ENCODE measurements around the gene HLA-C.
"Not testable (repeated sequence)": the region's sequence is repeated elsewhere in the genome, so short reads cannot be mapped to it uniquely, and the experiment has no call there.

Gene HLA-C

DNA sequence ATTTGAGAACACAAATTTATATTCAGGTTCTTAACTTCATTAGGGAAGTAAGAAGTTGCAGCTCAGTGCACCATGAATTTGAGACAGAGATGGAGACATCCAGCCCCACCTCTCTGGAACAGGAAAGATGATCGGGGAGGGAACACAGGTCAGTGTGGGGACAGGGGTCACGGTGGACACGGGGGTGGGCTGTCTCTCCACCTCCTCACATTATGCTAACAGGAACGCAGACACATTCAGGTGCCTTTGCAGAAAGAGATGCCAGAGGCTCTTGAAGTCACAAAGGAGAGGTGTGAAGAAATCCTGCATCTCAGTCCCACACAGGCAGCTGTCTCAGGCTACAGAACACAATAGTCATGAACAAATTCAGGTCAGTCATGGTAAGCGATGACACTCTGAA lies 3.1 kb downstream of the HLA-C start:
- DNase-seq = no peak

DNA sequence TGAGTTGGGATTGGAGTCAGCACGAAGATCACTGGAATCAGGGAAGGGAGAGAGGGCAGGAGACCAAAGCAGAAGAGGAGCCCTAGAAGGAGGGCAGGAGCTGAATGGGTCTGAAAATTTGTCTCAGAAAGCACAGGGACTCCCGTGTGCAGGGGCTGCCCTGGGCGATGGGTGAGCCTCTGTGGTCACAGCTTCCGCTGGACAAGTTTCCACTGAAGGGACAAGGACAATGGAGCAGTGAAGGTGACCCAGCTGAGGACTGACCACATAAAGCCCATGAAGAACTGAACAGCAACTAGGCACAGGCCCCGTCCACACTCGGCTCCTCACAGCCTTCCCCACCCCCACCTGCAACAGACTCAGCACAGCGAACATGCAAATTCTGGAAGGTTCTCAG lies 3.5 kb downstream of the HLA-C start:
- DNase-seq = no peak

DNA sequence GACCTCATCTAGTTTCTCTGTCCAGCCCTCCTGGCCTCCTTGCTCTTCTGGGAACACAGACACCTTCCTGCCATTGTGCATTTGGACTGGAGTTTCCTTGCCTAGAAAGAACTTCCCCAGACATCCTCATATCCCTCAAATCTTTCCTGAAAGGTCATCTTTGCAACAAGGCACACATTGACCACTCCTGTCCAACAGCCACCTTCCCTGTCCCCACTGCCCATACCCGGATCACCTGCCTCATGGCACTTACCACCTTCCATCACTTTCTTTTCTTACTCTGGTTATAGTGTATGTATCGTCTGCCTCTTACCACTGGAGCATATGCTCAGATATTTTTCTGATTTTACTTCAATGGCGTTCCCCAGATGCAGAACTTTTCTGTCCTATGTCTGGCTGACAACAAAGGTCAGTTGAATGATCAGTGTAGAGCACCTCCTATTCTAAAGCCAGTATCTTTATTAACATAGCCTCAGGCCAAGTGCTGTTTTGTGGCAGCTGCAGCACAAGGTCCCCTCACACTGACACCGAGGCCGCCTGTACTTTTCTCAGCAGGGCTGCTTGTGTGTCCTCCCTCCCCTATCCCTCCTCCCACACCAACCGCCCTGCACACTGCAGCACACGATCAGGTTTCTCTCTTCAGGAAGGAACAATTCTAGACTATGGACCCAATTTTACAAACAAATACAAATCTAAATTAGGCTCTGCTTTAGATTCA lies 4.1 kb downstream of the HLA-C start:
- DNase-seq = no peak

DNA sequence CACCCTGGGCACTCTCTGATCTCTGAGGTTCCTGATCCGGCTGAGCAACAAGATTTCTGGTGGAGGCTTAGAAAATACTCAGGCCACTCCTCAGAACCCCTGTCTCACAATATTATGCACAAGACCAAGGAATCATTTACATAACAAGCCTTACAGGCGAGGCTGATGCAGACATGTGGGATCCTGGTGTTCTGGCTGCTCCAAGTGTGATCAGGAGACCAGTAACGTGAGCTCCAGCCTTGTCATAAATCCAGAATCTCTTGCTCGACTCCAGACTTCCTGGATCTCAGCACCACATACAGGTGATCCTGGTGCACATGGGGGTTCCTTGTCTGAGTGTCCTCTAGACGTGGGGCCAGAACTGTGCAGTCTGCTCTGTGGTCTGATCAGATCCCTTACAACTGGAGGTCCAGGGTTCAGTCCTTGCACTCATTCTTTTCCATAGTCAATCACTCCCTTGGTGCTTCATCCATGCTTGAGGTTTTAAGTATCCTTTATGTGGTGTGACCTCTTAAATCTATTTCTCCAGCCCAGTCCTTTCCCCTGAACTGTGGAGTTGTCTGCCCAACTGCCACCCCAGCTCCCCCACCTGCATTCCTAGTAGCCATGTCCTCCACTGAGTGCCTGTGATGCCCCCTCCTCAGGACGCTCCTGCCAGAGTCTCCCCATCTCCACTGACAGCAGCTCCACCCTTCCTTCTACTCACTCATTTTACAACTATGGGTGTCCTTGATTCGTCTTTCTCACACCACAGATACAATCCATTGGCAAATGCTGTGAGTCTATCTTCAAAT lies 5.1 kb downstream of the HLA-C start:
- DNase-seq = no peak

DNA sequence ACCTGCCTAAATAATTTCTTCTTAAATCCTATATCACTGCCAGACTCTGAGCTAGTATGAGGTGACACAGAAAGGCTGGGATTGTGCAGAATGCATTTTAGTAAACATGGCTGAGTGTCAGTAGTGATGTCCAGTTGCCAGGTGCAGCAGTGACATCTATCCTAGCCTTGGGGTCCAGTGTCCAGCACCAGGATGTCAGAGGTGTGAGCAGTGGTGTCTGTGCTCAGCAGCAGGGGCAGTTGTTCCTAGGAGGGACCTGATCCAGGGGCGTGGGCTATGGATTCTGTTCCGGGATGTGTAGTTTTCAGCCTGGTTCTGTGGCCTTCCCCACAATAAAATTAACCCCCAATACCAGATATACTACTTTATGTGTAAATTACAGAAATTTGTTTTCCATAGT lies 6.0 kb downstream of the HLA-C start:
- no peak for DNase-seq

DNA sequence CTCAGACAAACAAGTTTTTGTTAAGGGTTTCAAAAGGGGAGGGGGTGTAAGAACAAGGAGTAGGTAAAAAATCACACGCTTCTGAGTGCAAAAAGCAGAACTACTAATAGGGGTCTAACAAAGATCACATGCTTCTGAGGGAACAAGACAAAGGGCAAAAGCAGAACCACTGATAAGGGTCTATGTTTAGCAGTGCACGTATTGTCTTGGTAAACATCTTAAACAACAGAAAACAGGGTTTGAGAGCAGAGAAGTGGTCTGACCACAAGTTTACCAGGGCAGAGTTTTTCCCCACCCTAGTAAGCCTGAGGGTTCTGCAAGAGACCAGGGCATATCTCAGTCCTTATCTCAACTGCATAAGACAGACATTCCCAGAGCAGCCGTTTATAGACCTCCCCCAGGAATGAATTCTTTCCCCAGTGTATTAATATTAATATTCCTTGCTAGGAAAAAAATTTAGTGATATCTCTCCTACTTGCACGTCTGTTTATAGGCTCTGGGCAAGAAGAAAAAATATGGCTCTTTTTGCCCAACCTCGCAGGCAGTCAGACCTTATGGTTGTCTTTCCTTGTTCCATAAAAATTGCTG lies 8.5 kb downstream of the HLA-C start:
- not testable (repeated sequence) for DNase-seq

DNA sequence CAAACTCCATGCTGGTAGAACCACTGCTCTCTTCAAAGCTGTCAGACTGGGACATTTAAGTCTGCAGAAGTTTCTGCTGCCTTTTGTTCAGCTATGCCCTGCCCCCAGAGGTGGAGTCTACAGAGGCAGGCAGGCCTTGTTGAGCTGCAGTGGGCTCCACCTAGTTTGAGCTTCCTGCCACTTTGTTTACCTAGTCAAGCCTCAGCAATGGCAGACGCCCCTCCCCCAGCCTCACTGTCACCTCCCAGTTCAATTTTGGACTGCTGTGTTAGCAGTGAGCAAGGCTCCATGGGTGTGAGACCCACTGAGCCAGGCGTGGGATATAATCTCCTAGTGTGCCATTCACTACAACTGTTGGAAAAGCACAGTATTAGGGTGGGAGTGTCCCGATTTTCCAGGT lies 11.9 kb downstream of the HLA-C start:
- not testable (repeated sequence) for DNase-seq

DNA sequence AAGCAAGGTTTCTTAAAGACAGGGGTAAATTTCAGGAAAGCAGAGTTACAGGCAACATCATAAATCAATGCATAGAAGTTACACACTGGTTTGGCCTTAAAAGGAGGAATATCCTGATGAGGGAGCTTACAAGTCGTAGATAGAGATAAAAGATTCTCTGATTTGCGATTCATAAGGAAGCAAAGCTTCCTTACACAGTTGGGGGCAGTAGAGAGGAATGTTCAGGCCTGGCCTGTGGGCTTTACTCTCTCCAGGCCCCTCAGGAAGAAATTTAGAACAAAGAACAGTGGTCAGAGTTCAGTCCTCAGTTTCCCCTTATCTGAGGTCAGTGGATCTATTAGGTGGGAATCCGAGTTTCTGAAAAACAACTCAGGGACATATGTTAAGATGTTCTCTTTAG lies 19.3 kb downstream of the HLA-C start:
- no peak for DNase-seq

DNA sequence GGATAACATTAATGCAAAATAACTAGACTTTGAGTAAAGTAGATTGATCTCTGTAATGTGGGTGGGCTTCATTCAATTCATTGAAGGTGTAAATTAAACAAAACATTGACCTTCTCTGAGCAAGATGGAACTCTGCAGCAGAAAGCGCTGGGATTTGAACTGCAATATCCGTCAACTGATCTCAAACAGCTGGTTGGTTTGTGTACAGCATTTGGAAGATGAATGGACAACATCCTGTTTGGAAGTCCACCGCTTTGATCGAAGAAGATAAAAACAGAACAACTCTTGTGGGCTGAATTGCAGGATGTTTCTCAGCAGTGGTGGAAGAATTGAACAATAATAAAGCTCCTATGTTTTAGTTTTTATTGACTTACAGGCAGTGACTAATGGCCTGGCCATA lies 20.6 kb downstream of the HLA-C start:
- no peak for DNase-seq

DNA sequence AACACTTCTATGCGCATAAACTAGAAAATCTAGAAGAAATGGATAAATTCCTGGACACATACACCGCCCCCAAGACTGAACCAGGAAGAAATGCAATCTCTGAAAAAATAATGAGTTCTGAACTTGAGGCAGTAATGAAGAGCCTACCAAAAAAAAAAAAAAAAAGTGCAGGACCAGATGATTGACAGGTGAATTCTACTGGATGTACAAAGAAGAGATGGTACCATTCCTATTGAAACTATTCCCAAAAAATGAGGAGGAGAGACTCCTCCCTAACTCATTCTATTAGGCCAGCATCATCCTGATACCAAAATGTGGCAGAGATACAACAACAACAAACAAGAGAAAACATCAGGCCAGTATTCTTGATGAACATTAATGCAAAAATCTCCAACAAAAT lies 22.7 kb downstream of the HLA-C start:
- no peak for DNase-seq

DNA sequence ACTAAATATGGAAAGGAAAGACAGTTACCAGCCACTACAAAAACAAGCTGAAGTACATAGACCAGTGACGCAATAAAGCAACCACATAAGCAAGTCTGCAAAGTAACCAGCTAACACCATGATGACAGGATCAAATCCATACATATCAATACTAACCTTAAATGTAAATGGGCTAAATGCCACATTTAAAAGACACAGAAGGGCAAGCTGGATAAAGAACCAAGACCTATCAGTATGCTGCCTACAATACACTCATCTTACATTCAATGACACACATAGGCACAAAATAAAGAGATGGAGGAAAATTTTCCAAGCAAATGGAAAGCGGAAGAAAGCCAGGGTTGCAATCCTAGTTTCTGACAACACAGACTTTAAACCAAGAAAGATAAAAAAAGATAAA lies 24.1 kb downstream of the HLA-C start:
- DNase-seq = no peak

DNA sequence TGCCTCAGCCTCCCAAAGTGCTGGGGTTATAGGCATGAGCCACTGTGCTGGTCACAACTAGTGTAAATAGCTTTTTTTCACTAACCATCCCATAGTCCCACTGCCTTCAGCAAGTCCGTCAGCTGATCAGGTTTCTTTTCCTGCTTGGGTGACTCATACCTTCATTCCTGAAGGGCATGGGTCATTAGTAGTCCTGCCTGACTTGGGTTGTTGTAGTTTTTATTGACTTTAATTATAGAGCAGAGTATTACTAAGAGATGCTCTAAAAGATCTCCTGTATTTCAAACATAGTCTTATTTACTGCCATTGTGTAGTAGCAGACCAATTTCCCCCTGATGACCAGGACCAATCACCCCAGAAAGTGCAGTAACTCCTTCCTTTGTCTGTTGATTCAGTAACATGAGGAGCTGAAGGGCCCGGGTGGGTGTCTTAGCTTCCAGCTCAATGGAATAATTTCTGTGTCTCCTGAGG lies 25.8 kb downstream of the HLA-C start:
- DNase-seq = peak; percentile 81

DNA sequence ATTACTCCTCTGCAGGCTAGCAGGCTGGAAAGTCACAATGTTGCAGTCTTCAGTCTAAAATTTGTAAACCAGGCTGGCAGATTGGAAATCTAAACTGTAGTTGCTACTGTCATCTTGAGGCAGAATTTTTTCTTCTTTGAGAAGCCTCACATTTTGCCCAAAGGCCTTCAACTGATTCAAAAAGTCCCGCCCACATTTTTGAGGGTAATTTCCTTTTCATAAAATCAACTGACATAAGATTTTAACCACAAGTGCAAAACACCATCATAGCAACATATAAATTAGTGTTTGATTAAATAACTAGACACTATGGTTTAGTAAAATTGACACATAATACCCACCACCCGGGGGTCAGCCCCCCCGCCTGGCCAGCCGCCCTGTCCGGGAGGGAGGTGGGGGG lies 28.4 kb downstream of the HLA-C start:
- no peak for DNase-seq

DNA sequence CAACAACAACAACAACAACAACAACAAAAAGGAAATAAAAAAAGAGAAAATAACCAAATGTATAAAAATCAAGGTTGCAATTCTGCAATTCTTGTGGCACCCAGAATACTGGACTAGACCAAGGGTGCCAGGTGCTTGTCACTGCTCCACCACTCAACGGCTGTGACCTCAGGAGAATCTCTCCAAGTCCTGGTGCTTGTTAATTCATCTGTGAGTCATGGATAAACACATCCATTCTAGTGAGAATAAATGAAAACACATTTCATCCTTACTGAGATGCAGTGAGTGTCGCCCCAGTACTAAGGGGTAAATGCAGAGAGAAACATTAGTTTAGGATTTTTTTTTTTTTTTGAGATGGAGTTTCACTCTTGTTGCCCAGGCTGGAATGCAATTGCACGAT lies 32.0 kb downstream of the HLA-C start:
- no peak for DNase-seq

DNA sequence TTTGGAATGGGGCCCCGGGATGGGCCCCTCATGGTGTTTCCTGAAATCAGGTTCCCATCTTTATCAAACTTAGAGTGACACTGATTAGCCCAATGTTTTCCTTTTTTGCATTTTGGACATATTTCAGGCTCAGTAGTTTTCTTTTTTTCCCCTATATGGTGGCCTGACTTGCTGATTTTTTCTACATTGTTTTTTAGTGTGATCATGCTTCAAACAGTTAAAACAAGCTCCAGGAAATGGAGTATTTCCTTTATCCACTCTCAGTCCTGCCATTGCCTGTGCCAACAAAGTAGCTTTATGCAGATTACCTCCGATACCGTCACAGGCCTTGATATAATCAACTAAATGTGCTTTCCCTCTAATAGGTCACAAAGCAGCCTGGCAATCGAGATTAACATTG lies 37.8 kb downstream of the HLA-C start:
- not testable (repeated sequence) for DNase-seq

DNA sequence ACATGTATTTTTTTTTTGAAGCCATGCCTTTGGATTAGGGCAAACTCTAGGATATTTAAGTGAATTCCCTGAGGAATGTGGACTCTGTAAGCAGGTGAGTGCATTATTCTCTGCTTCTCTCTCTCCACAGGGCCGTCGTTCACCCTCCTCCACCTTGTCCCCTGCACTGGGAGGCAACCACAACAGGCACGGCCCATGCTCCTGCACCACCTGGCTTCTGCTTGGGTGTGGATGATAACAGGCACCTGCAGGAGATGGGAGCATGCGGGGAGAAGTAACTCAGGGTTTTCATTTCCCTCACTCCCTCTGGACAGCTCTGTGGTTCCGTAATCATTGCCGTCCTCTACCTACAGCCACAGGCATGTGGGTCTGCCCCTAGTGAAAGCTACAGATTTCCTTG lies 43.4 kb downstream of the HLA-C start:
- no peak for DNase-seq

DNA sequence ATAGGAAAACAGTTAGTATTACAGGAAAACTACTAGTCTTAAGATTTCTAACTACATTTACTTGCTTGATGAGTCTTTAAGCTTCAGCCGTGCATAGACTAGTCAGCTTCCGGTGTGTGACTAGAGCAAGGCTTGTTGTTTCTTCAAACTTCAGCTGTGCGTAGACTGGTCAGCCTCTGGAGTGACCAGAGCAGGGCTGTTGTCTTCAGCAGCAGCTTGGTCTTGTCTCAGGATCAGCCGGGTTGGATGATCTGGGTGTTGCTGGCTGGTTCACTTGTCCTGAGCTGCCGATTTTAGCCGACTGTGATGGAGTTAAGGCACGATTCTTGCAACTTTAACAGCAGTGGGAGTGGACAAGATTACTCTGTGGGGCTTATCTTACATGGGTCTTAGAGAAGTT lies 44.7 kb downstream of the HLA-C start:
- DNase-seq = no peak

DNA sequence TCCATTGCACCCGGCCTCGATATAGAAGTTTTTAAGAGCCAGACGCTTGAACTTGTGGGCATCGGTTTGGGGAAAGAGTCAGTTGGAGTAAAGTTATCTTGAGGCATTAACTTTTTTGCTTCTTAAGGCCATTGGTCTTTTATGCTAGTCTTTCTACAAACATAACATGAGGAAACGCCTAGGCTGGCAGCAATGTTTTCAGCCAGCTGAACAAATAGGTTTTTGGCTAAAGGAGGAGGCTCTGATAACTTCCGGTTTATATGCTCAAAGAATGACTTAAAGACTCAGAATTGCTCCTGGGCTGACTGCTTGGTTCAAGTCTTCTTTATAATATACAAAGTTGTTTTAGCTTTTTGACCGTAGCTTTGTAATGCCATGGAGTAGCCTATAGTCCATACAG lies 46.2 kb downstream of the HLA-C start:
- DNase-seq = no peak

DNA sequence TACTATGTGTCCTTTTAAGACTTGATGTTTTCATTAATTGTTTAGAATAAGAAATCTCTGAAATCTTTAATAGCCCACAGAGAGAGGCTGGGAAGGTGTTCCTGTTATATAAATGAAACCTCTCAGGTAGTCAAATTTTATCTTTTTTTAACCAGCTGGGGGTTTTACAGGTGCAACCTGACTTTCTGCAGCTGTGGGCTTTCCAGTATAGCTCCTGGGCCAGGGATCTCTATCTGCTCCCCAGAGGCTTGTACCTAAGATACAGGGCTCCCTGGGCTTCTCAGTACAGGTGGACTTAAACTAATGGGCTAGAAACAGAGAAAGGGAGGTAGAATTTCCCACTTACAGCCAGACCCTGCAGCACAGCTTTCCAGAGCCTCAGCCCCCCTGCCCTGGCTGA lies 49.4 kb downstream of the HLA-C start:
- DNase-seq = no peak
